Endothelial cell of umbilical vein (primary cell): ENCODE measurements around the gene TES. TPM values are rescaled to one million over a fixed set of nuclear protein-coding genes. Genes with fewer than 3 reads are reported as not detected.

Source experiments
- BruUV-seq: library from RNA; stranded (reverse); fragments of 400-500 nt; replicated peaks from 2 replicates; lab custom pipeline; 2021; lab: Mats Ljungman, UMichigan
- CTCF ChIA-PET: fragments of 300-600, 350-600 bp; sonication (Branson Sonifier 250); formaldehyde crosslinking; loops from one replicate; lab custom pipeline; 2021; ENCODE audit warnings: antibody characterized with exemption, inconsistent platforms; lab: Charles Lee
- POLR2A ChIA-PET: fragments of 300-600, 350-600 bp; sonication (Branson Sonifier 250); formaldehyde crosslinking; loops from one replicate; lab custom pipeline; 2021; ENCODE audit warnings: antibody characterized with exemption, inconsistent platforms; lab: Charles Lee
- DNase-seq: peaks from one replicate; pipeline ENCODE4 v3.0.0-alpha.2; 2011; ENCODE audit warnings: low read depth, low spot score
- FAIRE-seq: peaks from 2 replicates; lab custom pipeline; 2011; peaks lifted over from hg19 to GRCh38; lab: Jason Lieb, UNC
- H2AFZ ChIP-seq: 2 replicates; pipeline ENCODE4 v1.6.0; 2012; ENCODE audit warnings: low read depth, low read length, control low read depth, inconsistent platforms
- H3K27ac ChIP-seq: 2 replicates; pipeline ENCODE4 v1.5.1; 2011; ENCODE audit warnings: low read depth, mild to moderate bottlenecking, control low read depth, low read length, moderate library complexity; ENCODE audit not compliant: insufficient read depth
- H3K27me3 ChIP-seq, 2 experiments: 2 replicates each; pipeline versions ENCODE4 v1.6.0 to v1.6.1; 2011; ENCODE audit warnings: low read length in 2 of 2, mixed read lengths in 1 of 2; ENCODE audit not compliant: control insufficient read depth in 2 of 2, insufficient read depth in 2 of 2
- H3K36me3 ChIP-seq, 2 experiments: 2 replicates in 1 of 2; 3 replicates in 1 of 2; pipeline ENCODE4 v1.5.1; 2011; ENCODE audit warnings: low read length in 2 of 2, mild to moderate bottlenecking in 1 of 2, moderate library complexity in 1 of 2; ENCODE audit not compliant: control insufficient read depth in 2 of 2, insufficient read depth in 2 of 2; ENCODE audit errors: extremely low read depth in 1 of 2
- H3K4me1 ChIP-seq: 3 replicates; pipeline ENCODE4 v1.5.1; 2011; ENCODE audit warnings: mild to moderate bottlenecking, low read length; ENCODE audit not compliant: control insufficient read depth, insufficient read depth; ENCODE audit errors: extremely low read depth
- H3K4me2 ChIP-seq: 2 replicates; pipeline ENCODE4 v1.6.1; 2011; ENCODE audit warnings: low read length, control low read depth, mixed read lengths; ENCODE audit not compliant: insufficient read depth
- H3K4me3 ChIP-seq, 3 experiments: fragments of 200-600 bp in 1 of 3; sonication (generic), shearing (Covaris generic) in 1 of 3; replicated peaks in 1 of 3; 2 replicates each; pipeline ENCODE4 v1.5.1; 2011 to 2016; ENCODE audit warnings: control low read depth in 3 of 3, low read length in 3 of 3, mild to moderate bottlenecking in 2 of 3, inconsistent platforms in 1 of 3, low read depth in 1 of 3, moderate library complexity in 1 of 3; ENCODE audit not compliant: insufficient read depth in 1 of 3
- H3K79me2 ChIP-seq: 2 replicates; pipeline ENCODE4 v1.6.0; 2012; ENCODE audit warnings: low read length, inconsistent platforms; ENCODE audit not compliant: control insufficient read depth, insufficient read depth
- H3K9ac ChIP-seq: replicated peaks from 2 replicates; pipeline ENCODE3; 2011; ENCODE audit warnings: low read length, control low read depth; ENCODE audit not compliant: insufficient read depth; ENCODE audit errors: extremely low read depth
- H3K9me1 ChIP-seq: replicated peaks from 3 replicates; pipeline ENCODE4 v1.6.0; 2011; ENCODE audit warnings: mild to moderate bottlenecking, low read length; ENCODE audit not compliant: control insufficient read depth, insufficient read depth; ENCODE audit errors: extremely low read depth
- H3K9me3 ChIP-seq: replicated peaks from 2 replicates; pipeline ENCODE4 v1.5.1; 2012; ENCODE audit warnings: low read length, inconsistent platforms; ENCODE audit not compliant: control insufficient read depth, insufficient read depth
- H4K20me1 ChIP-seq: replicated peaks from 2 replicates; pipeline ENCODE3; 2011; ENCODE audit warnings: mild to moderate bottlenecking, low read length; ENCODE audit not compliant: control insufficient read depth, insufficient read depth; ENCODE audit errors: extremely low read depth
- FOS ChIP-seq: IDR thresholded peaks from 2 replicates; pipeline ENCODE4 v1.6.1; 2011; ENCODE audit warnings: mild to moderate bottlenecking, low read length, moderate library complexity, borderline replicate concordance; ENCODE audit not compliant: insufficient read depth
- MYC ChIP-seq: IDR thresholded peaks from one replicate; pipeline ENCODE4 v1.6.1; 2011; ENCODE audit warnings: mild to moderate bottlenecking, low read depth, low read length
- POLR2AphosphoS5 ChIP-seq: IDR thresholded peaks from 2 replicates; pipeline ENCODE4 v1.6.1; 2012; ENCODE audit warnings: low read depth, mild to moderate bottlenecking, control low read depth, low read length, moderate library complexity; ENCODE audit not compliant: insufficient read depth
- dilution Hi-C: fragments of 300-500 bp; cut with MboI; formaldehyde crosslinking; loops from one replicate; pipeline ENCODE4 v1.15.0; 2019; ENCODE audit warnings: low sequenced_read_pairs; ENCODE audit not compliant: extremely low pct_ligation_motif_present
- intact Hi-C: fragments of 100-400 bp; cut with micrococcal nuclease; formaldehyde crosslinking; loops from one replicate; pipeline ENCODE4 v1.10.0; 2022
- polyA plus RNA-seq, 4 experiments: library from polyadenylated mRNA; depleted of rRNA in 3 of 4; stranded (reverse) in 3 of 4; unstranded in 1 of 4; fragments of >200 nt; gene quantifications; 2 replicates each; pipeline versions ENCODE4 v1.2.1 to v1.2.3, GENCODE V29; 2011 to 2012; ENCODE audit warnings: missing spikeins in 1 of 4
- total RNA-seq: library from RNA; stranded (reverse); gene quantifications from 2 replicates; pipeline ENCODE4 v1.2.3, GENCODE V29; 2021

Gene TES
- total and polyA plus RNA-seq, 2 donors (not counting 3 experiments of a cell fraction or from before 2014, with no cell fraction given) = 35.3 to 50.5 TPM

GRCh38 chr7:116225860-116226259 lies 15.5 kb downstream of the TES start:
- DNase-seq (no peak), FAIRE-seq (no peak)
- no peaks in the 10 kb centered on the region for H3K9me1 ChIP-seq
- H2AFZ ChIP-seq = no peak overlapping the region
- H3K27ac ChIP-seq = no peak overlapping the region
- H3K36me3 ChIP-seq = no peaks in the 10 kb centered on the region
- H4K20me1 ChIP-seq = peaks cover 6% of the 10 kb centered on the region
- intact Hi-C loops = no loop called here
- TF ChIP-seq FOS = no peak
- no peak for TF ChIP-seq MYC
- ChIA-PET CTCF (interaction anchor here (1.0 to 3.5 kb wide), 6 partner anchors 9 to 363 kb away, joined by 3 to 19 read pairs (median 4); no protein-coding TSS in a partner anchor), POLR2A (no interaction called here)
- dilution Hi-C loops = no loop called here
- H3K4me2 ChIP-seq = no peak overlapping the region
- H3K4me1 ChIP-seq = peaks cover 3% of the 10 kb centered on the region
- BruUV-seq = no TSS peak
- H3K9me3 ChIP-seq = no peaks in the 10 kb centered on the region
- H3K4me3 ChIP-seq = no peak overlapping the region
- peaks cover 93% of the 10 kb centered on the region for H3K79me2 ChIP-seq
- no peak overlapping the region for H3K9ac ChIP-seq
- no peaks in the 10 kb centered on the region for H3K27me3 ChIP-seq

- ChIA-PET POLR2A (no interaction called here), CTCF (interaction anchor here (1.1 to 3.5 kb wide), 3 partner anchors 10 to 362 kb away, joined by 3 to 19 read pairs (median 16); no protein-coding TSS in a partner anchor)
- Histone ChIP-seq H3K36me3 (no peaks in the 10 kb centered on the region), H3K79me2 (peaks cover 93% of the 10 kb centered on the region), H3K4me2 (no peak overlapping the region), H3K9ac (no peak overlapping the region), H3K9me1 (no peaks in the 10 kb centered on the region), H3K9me3 (no peaks in the 10 kb centered on the region), H2AFZ (no peak overlapping the region), H4K20me1 (peaks cover 8% of the 10 kb centered on the region), H3K27ac (no peak overlapping the region), H3K4me1 (peaks cover 3% of the 10 kb centered on the region), H3K27me3 (no peaks in the 10 kb centered on the region), H3K4me3 (no peak overlapping the region)
- FAIRE-seq (no peak), DNase-seq (no peak)
- dilution Hi-C loops (no loop called here), intact Hi-C loops (no loop called here)
- TF ChIP-seq POLR2AphosphoS5 = no peak
- BruUV-seq = no TSS peak
Measured at GRCh38 chr7:116226664-116227063, 16.3 kb downstream of the TES start.
